Fibroblast of lung (primary cell): Measurements from ENCODE around the gene MORC1. TPM values are rescaled to one million over a fixed set of nuclear protein-coding genes. Genes with fewer than 3 reads are reported as not detected.
A peak's percentile ranks its signal among the peaks of the same experiment; 100 is the strongest.

ENCODE experiments used
- DNase-seq, 2 donors: peaks; one replicate each; pipeline versions ENCODE4 v3.0.0 to v3.0.0-alpha.2; 2010; ENCODE audit warnings: low read depth in 2 of 2
- H2AFZ ChIP-seq: 2 replicates; pipeline ENCODE4 v1.5.1; 2012; ENCODE audit warnings: low read length, control low read depth, inconsistent platforms
- H3K27ac ChIP-seq: 2 replicates; pipeline ENCODE4 v1.5.1; 2011; ENCODE audit warnings: low read length, control low read depth; ENCODE audit not compliant: insufficient read depth
- H3K27me3 ChIP-seq: 2 replicates; pipeline ENCODE4 v1.5.1; 2011; ENCODE audit warnings: mild to moderate bottlenecking, low read length; ENCODE audit not compliant: control insufficient read depth, insufficient read depth
- H3K36me3 ChIP-seq: 2 replicates; pipeline ENCODE4 v1.5.1; 2011; ENCODE audit warnings: low read length; ENCODE audit not compliant: control insufficient read depth, insufficient read depth
- H3K4me1 ChIP-seq: 2 replicates; pipeline ENCODE4 v1.5.1; 2011; ENCODE audit warnings: low read length; ENCODE audit not compliant: control insufficient read depth, insufficient read depth; ENCODE audit errors: extremely low read depth
- H3K4me2 ChIP-seq: 2 replicates; pipeline ENCODE4 v1.5.1; 2011; ENCODE audit warnings: low read length, control low read depth; ENCODE audit not compliant: insufficient read depth; ENCODE audit errors: extremely low read depth
- H3K4me3 ChIP-seq, 4 experiments: fragments of 200-600 bp in 1 of 4; sonication (generic) in 1 of 4; replicated peaks in 1 of 4; 2 replicates each; pipeline ENCODE4 v1.5.1; 2011 to 2016; ENCODE audit warnings: low read length in 4 of 4, low read depth in 3 of 4, mild to moderate bottlenecking in 3 of 4, control low read depth in 2 of 4, inconsistent platforms in 1 of 4, mixed read lengths in 1 of 4; ENCODE audit not compliant: insufficient read depth in 1 of 4; ENCODE audit errors: control extremely low read depth in 1 of 4
- H3K79me2 ChIP-seq: 2 replicates; pipeline ENCODE4 v1.5.1; 2012; ENCODE audit warnings: mild to moderate bottlenecking, low read length, inconsistent platforms; ENCODE audit not compliant: control insufficient read depth, insufficient read depth
- H3K9ac ChIP-seq: 2 replicates; pipeline ENCODE4 v1.5.1; 2011; ENCODE audit warnings: mild to moderate bottlenecking, low read length, control low read depth; ENCODE audit not compliant: insufficient read depth
- H3K9me3 ChIP-seq: 2 replicates; pipeline ENCODE4 v1.5.1; 2012; ENCODE audit warnings: low read depth, low read length; ENCODE audit not compliant: control insufficient read depth, insufficient read depth
- H4K20me1 ChIP-seq: 2 replicates; pipeline ENCODE4 v1.5.1; 2011; ENCODE audit warnings: low read length; ENCODE audit not compliant: control insufficient read depth, insufficient read depth; ENCODE audit errors: extremely low read depth
- EZH2 ChIP-seq: IDR thresholded peaks from 2 replicates; pipeline ENCODE4 v1.5.1; 2012; ENCODE audit warnings: low read length, control low read depth, mild to moderate bottlenecking; ENCODE audit errors: missing control alignments
- polyA plus RNA-seq, 2 donors: library from polyadenylated mRNA; depleted of rRNA in 1 of 2; stranded (reverse) in 1 of 2; unstranded in 1 of 2; fragments of >200 nt; gene quantifications; 2 replicates each; pipeline ENCODE4 v1.2.1, GENCODE V29; 2011 to 2012; ENCODE audit warnings: missing spikeins in 1 of 2
- total RNA-seq: library from RNA; depleted of rRNA; stranded (reverse); fragments of >200 nt; gene quantifications from 2 replicates; pipeline ENCODE4 v1.2.1, GENCODE V29; 2014
- TF ChIP-seq, protein P1 (sequence below), 2 donors: IDR thresholded peaks in 1 of 2; conservative IDR thresholded peaks in 1 of 2; 1 replicate in 1 of 2; 2 replicates in 1 of 2; pipeline ENCODE4 v1.5.1; 2011 to 2012; ENCODE audit warnings: low read length in 2 of 2, control low read depth in 1 of 2, inconsistent platforms in 1 of 2, low read depth in 1 of 2, mild to moderate bottlenecking in 1 of 2

Gene MORC1
- total and polyA plus RNA-seq, 2 donors (not counting 1 experiment from before 2014, with no cell fraction given), result not detected

GRCh38 chr3:108953700-108954099, 164.2 kb downstream of the MORC1 start, which contains the start of gene GUCA1C:
Gene GUCA1C (minus strand): TSS chr3:108953879. CDS start chr3:108953762, 117 bp downstream.
- H3K79me2 ChIP-seq, result no peaks in the 10 kb centered on the region
- H3K9ac ChIP-seq, result no peak within 1 kb of the TSS
- H3K36me3 ChIP-seq, result no peaks in the 10 kb centered on the region
- TF ChIP-seq, protein P1, sequence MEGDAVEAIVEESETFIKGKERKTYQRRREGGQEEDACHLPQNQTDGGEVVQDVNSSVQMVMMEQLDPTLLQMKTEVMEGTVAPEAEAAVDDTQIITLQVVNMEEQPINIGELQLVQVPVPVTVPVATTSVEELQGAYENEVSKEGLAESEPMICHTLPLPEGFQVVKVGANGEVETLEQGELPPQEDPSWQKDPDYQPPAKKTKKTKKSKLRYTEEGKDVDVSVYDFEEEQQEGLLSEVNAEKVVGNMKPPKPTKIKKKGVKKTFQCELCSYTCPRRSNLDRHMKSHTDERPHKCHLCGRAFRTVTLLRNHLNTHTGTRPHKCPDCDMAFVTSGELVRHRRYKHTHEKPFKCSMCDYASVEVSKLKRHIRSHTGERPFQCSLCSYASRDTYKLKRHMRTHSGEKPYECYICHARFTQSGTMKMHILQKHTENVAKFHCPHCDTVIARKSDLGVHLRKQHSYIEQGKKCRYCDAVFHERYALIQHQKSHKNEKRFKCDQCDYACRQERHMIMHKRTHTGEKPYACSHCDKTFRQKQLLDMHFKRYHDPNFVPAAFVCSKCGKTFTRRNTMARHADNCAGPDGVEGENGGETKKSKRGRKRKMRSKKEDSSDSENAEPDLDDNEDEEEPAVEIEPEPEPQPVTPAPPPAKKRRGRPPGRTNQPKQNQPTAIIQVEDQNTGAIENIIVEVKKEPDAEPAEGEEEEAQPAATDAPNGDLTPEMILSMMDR (conservative IDR thresholded peaks at IDR 0.05 in 1 of 2, IDR thresholded peaks at IDR 0.05 in 1 of 2; ENCODE audit: low read depth in 1 of 2, low read length in 2 of 2), result no peak
- no peak for TF ChIP-seq EZH2
- H3K4me1 ChIP-seq, result no peaks in the 10 kb centered on the region
- H3K27me3 ChIP-seq, result no peaks in the 10 kb centered on the region
- H4K20me1 ChIP-seq, result no peaks in the 10 kb centered on the region
- no peak within 1 kb of the TSS for H3K4me2 ChIP-seq
- DNase-seq, result no peak
- H2AFZ ChIP-seq, result no peak within 1 kb of the TSS
- no peak within 1 kb of the TSS for H3K4me3 ChIP-seq
- no peak within 1 kb of the TSS for H3K27ac ChIP-seq
- H3K9me3 ChIP-seq, result no peaks in the 10 kb centered on the region

DNA sequence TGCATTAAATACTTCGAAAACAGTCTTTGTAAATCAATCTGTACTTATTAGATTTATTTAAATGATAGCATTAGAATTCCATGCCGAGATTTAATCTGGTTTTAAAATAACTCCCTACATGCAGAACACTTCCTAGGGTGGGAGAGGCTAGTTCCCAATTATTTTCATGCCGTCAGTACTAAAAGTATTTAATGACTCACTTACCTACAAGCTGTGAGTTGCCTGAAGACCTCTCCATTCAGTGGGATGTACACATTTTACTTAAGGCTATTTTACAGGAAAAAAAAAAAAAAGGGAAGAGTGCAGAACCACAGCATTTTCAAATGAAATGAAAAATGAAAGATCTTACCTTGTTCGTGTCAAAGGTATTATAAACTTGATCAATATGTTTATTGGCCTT, 164.7 kb downstream of the MORC1 start:
- Histone ChIP-seq H3K4me3 (no peak overlapping the region), H3K36me3 (no peaks in the 10 kb centered on the region), H3K4me1 (no peaks in the 10 kb centered on the region), H3K9ac (no peak overlapping the region), H2AFZ (no peak overlapping the region), H3K4me2 (no peak overlapping the region), H3K9me3 (no peaks in the 10 kb centered on the region), H3K27me3 (no peaks in the 10 kb centered on the region), H3K27ac (no peak overlapping the region), H4K20me1 (no peaks in the 10 kb centered on the region), H3K79me2 (no peaks in the 10 kb centered on the region)
- peak in 1 of 2 donors; percentile 55 for DNase-seq
- TF ChIP-seq EZH2, result no peak
- TF ChIP-seq, protein P1 (conservative IDR thresholded peaks at IDR 0.05 in 1 of 2, IDR thresholded peaks at IDR 0.05 in 1 of 2; ENCODE audit: low read depth in 1 of 2, low read length in 2 of 2), result no peak

DNA sequence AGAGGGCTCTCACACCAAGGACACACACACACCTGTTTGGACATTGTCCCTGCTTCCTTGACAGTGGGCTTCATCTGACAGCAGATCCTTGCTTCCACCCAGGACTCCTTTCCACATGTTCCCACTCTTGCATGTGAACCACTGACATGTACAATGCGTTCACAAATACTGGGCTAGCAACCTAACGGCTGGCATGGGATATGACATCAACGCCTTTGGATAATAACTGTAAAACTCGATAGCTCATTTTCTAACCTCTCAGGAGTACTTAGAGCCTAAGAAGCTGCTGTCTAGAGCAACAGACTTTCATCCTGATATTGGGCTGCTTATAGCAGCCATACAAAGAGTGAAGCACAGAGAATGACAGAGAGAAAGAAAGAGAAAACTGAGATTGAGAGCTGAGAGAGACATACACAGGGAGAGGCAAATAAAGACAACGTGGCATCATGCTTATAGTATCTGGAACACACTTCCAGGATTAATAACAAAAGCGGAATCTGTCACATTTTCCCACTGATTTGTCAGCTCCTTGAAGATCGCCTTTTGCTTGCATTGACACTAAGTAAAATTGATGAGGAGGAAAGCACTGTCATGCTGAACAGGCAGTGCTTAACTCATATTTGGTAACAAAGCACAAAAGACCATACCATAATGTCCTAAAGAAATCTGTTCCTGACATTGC, 166.0 kb downstream of the MORC1 start:
- no peak overlapping the region for H3K4me2 ChIP-seq
- no peaks in the 10 kb centered on the region for H3K4me1 ChIP-seq
- H2AFZ ChIP-seq, result no peak overlapping the region
- no peaks in the 10 kb centered on the region for H3K27me3 ChIP-seq
- no peak overlapping the region for H3K4me3 ChIP-seq
- H3K79me2 ChIP-seq, result no peaks in the 10 kb centered on the region
- no peaks in the 10 kb centered on the region for H3K9me3 ChIP-seq
- no peak overlapping the region for H3K27ac ChIP-seq
- no peaks in the 10 kb centered on the region for H4K20me1 ChIP-seq
- H3K36me3 ChIP-seq, result no peaks in the 10 kb centered on the region
- DNase-seq, result no peak
- TF ChIP-seq, protein P1 (conservative IDR thresholded peaks at IDR 0.05 in 1 of 2, IDR thresholded peaks at IDR 0.05 in 1 of 2; ENCODE audit: low read depth in 1 of 2, low read length in 2 of 2), result no peak
- TF ChIP-seq EZH2, result no peak
- H3K9ac ChIP-seq, result no peak overlapping the region
